WTC11 (cell line): ENCODE results near the gene SCAMP3. TPM values are rescaled to one million over a fixed set of nuclear protein-coding genes. Genes with fewer than 3 reads are reported as not detected.

Experiments used
- ATAC-seq: fragments of 200-7000 bp; cut with Tn5 transposase; 2 replicates; pipeline ENCODE4 v1.10.0; 2021; ENCODE audit warnings: mild to moderate bottlenecking, moderate library complexity
- CTCF ChIA-PET: fragments of 300-600 bp; sonication (Branson Sonifier 250); formaldehyde crosslinking; loops from one replicate; lab custom pipeline; 2021; ENCODE audit warnings: antibody characterized with exemption; lab: Charles Lee
- POLR2A ChIA-PET: fragments of 350-600 bp; sonication (Branson Sonifier 250); formaldehyde crosslinking; loops from one replicate; lab custom pipeline; 2021; ENCODE audit warnings: antibody characterized with exemption; lab: Charles Lee
- DNase-seq: peaks from one replicate; pipeline ENCODE4 v3.0.0; 2021; ENCODE audit warnings: low spot score
- H3K27ac Mint-ChIP-seq: 2 replicates; pipeline ENCODE4 v1.8.0; 2021; ENCODE audit warnings: mixed read lengths
- H3K27me3 Mint-ChIP-seq: 2 replicates; pipeline ENCODE4 v1.8.0; 2021; ENCODE audit warnings: low read depth, mild to moderate bottlenecking, moderate library complexity, mixed read lengths
- H3K36me3 Mint-ChIP-seq: 2 replicates; pipeline ENCODE4 v1.8.0; 2021; ENCODE audit warnings: mixed read lengths
- H3K4me1 Mint-ChIP-seq: 2 replicates; pipeline ENCODE4 v1.8.0; 2022; ENCODE audit warnings: mixed read lengths
- H3K4me3 Mint-ChIP-seq: 2 replicates; pipeline ENCODE4 v1.8.0; 2021; ENCODE audit warnings: mild to moderate bottlenecking, moderate library complexity, mixed read lengths
- H3K9me3 Mint-ChIP-seq: 2 replicates; pipeline ENCODE4 v1.8.0; 2021; ENCODE audit warnings: mixed read lengths
- AFF4 ChIP-seq: sonication (generic); formaldehyde crosslinking; IDR thresholded peaks from 2 replicates; pipeline ENCODE4 v1.8.1; 2023; ENCODE audit warnings: mild to moderate bottlenecking, missing genetic modification reagents, borderline replicate concordance
- FOXK1 ChIP-seq: sonication (generic); formaldehyde crosslinking; IDR thresholded peaks from 2 replicates; pipeline ENCODE4 v1.8.0; 2022; ENCODE audit warnings: mild to moderate bottlenecking, moderate library complexity, missing genetic modification reagents
- FOXP1 ChIP-seq: sonication (generic); formaldehyde crosslinking; IDR thresholded peaks from 2 replicates; pipeline ENCODE4 v1.8.0; 2022; ENCODE audit warnings: missing genetic modification reagents, mild to moderate bottlenecking, moderate library complexity, borderline replicate concordance
- GABPB1 ChIP-seq: sonication (generic); formaldehyde crosslinking; IDR thresholded peaks from 2 replicates; pipeline ENCODE4 v1.8.1; 2023; ENCODE audit warnings: mild to moderate bottlenecking, missing genetic modification reagents
- NFYB ChIP-seq: sonication (generic); formaldehyde crosslinking; conservative IDR thresholded peaks from 2 replicates; pipeline ENCODE4 v1.8.0; 2022; ENCODE audit warnings: low read depth, missing genetic modification reagents
- PRRX2 ChIP-seq: fragments of 250-450 bp; sonication (Bioruptor Pico); IDR thresholded peaks from 2 replicates; pipeline ENCODE4 v1.8.0; 2021; ENCODE audit warnings: mild to moderate bottlenecking
- SMAD4 ChIP-seq: sonication (generic); formaldehyde crosslinking; IDR thresholded peaks from 2 replicates; pipeline ENCODE4 v1.8.0; 2022; ENCODE audit warnings: mild to moderate bottlenecking, missing genetic modification reagents
- SP1 ChIP-seq: sonication (generic); formaldehyde crosslinking; conservative IDR thresholded peaks from 2 replicates; pipeline ENCODE4 v1.8.1; 2022; ENCODE audit warnings: missing genetic modification reagents
- TEAD1 ChIP-seq: sonication (generic); formaldehyde crosslinking; IDR thresholded peaks from 2 replicates; pipeline ENCODE4 v1.8.0; 2022; ENCODE audit warnings: mild to moderate bottlenecking, missing genetic modification reagents
- USF2 ChIP-seq: sonication (generic); formaldehyde crosslinking; IDR thresholded peaks from 2 replicates; pipeline ENCODE4 v1.8.1; 2023; ENCODE audit warnings: mild to moderate bottlenecking, missing genetic modification reagents, moderate library complexity
- ZNF138 ChIP-seq: sonication (generic); formaldehyde crosslinking; conservative IDR thresholded peaks from 2 replicates; pipeline ENCODE4 v1.8.1; 2022; ENCODE audit warnings: mild to moderate bottlenecking, moderate library complexity, missing genetic modification reagents
- ZNF416 ChIP-seq: fragments of 250-450 bp; sonication (Bioruptor Pico); IDR thresholded peaks from 2 replicates; pipeline ENCODE4 v1.9.0; 2021; ENCODE audit warnings: mild to moderate bottlenecking, inconsistent platforms
- ZNF671 ChIP-seq: fragments of 250-450 bp; sonication (Bioruptor Pico); IDR thresholded peaks from 2 replicates; pipeline ENCODE4 v1.8.0; 2021; ENCODE audit warnings: mild to moderate bottlenecking
- total RNA-seq: library from RNA; stranded (reverse); gene quantifications from 3 replicates; pipeline ENCODE4 v1.2.3, GENCODE V29; 2021
- TF ChIP-seq, protein P1 (sequence below): sonication (generic); formaldehyde crosslinking; IDR thresholded peaks from 2 replicates; pipeline ENCODE4 v1.8.1; 2023; ENCODE audit warnings: mild to moderate bottlenecking, missing genetic modification reagents
- TF ChIP-seq, protein P2 (sequence below): sonication (generic); formaldehyde crosslinking; IDR thresholded peaks from 2 replicates; pipeline ENCODE4 v1.8.1; 2022; ENCODE audit warnings: missing genetic modification reagents, borderline replicate concordance
- TF ChIP-seq, protein P3 (sequence below): fragments of 200-600 bp; IDR thresholded peaks from 2 replicates; pipeline ENCODE4 v1.8.0; 2022; ENCODE audit warnings: antibody characterized with exemption

SCAMP3 gene
- total RNA-seq, 1 experiment from 2014 or later = 58.8 TPM

DNA sequence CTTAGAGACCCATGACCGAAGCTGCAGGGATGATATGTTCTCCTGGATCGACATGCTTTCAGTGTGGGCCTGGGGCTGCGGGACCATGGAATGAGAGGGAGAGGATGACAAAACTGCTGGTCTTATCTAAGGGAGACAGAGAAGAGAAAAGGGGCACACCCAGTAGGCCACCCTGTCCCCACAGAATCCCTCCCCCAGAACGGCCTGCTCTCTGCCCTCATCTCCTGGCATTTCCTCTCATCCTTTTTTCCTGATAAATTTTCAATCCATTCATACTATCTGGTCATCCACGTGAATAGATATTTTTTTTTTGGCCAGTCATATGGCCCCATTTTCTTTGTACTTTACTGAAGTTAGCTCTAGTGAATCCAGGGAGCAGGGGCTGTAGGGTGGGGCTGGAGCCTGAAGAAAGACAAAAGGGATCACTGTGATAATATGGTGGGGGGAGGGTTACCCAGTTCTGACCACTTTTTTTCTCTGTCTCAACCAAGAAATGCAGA, 39.2 kb upstream of the SCAMP3 start, which contains the start of gene PKLR:
TSS of gene PKLR (minus strand) at position 97 of the 500 bp plus-strand sequence. CDS start at position 54, 43 bp downstream.
- Mint-ChIP-seq H3K27ac (no peak within 1 kb of the TSS; the same call in 1 of the 2 replicates), H3K4me3 (no peak within 1 kb of the TSS), H3K4me1 (peaks cover 20% of the 10 kb centered on the region), H3K9me3 (no peaks in the 10 kb centered on the region), H3K27me3 (peaks cover 12% of the 10 kb centered on the region), H3K36me3 (no peaks in the 10 kb centered on the region)
- ATAC-seq (no peak), DNase-seq (no peak)
- POLR2A ChIA-PET = no interaction called here
- CTCF ChIA-PET = interaction anchor here (1.1 to 1.5 kb wide), 4 partner anchors 22 to 51 kb away, joined by 4 to 9 read pairs (median 4); no protein-coding TSS in a partner anchor
- TF ChIP-seq FOXK1 (CRISPR knock-in tag) (no peak), SP1 (CRISPR knock-in tag) (no peak), PRRX2 (CRISPR knock-in tag) (no peak), ZNF416 (no peak), NFYB (no peak), AFF4 (CRISPR knock-in tag) (no peak), USF2 (CRISPR knock-in tag) (no peak)
- TF ChIP-seq, all 79 proteins: peak for 0

DNA sequence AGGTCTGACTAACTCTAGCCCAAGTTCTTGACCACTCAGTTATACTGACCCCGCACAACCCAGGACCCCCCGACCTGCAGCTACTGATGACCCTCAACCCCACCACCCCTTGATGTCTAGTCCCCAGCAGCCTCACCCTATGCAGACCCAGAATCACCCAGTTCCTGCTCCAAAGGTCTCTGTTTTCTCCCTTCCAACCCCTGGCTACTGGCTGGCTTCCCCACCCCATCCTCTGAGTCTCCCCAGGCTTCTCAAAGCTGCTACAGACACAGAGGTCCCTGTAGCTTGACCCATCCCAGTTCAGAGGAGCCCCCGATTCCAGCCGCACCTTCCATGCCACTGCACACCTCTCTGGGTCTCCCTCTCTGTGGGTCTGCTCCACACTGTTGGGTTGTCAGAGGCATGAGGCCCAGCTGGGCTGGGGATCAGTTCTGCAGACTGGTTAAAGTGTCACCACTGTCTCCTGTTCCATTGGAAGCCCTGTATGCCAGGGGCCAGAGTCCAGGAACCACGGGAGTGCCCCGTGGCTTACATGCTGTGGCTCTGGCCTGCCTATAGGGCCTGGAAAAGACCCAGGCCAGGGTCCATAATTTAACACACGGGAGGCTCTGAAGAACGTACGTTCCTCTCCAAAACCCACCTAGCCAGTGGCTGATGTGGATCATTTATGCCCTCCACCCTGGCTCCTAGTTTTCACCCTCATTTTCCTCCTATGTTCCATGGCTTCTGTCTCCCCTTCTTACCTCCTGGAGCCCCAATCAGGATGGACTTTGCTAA, 38.6 kb upstream of the SCAMP3 start:
- CTCF ChIA-PET = interaction anchor here (0.6 to 1.4 kb wide), 4 partner anchors 22 to 50 kb away, joined by 3 to 8 read pairs (median 5); no protein-coding TSS in a partner anchor

DNA sequence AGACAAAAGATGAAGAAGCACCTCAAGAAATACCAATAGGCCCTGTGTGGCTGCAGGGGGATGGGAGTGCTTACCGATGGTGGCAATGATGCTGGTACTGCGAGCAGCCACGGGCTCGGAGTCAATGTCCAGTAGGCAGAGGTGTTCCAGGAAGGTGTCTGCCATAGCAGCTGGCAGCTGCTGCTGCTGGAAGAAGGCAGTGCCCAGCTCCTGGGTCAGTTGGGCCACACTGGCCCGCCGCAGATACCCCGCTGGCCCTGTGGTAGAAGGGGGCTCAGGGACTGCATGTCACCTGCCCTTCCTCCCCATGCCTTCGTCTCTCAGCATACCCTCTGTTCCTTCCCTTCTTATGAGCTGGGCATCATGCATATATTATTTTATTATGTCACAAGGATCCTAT, 37.9 kb upstream of the SCAMP3 start:
- DNase-seq = no peak
- no peak overlapping the region for H3K4me3 Mint-ChIP-seq
- H3K36me3 Mint-ChIP-seq = no peaks in the 10 kb centered on the region
- ChIA-PET POLR2A (no interaction called here), CTCF (interaction anchor here (1.2 to 1.4 kb wide), 2 partner anchors 22 to 50 kb away, joined by 5 to 8 read pairs; no protein-coding TSS in a partner anchor)
- peaks cover 24% of the 10 kb centered on the region for H3K27me3 Mint-ChIP-seq
- no peak for ATAC-seq
- H3K27ac Mint-ChIP-seq = no peak overlapping the region
- H3K9me3 Mint-ChIP-seq = no peaks in the 10 kb centered on the region
- H3K4me1 Mint-ChIP-seq = peaks cover 27% of the 10 kb centered on the region
- TF ChIP-seq ZNF416 (no peak), FOXP1 (CRISPR knock-in tag) (no peak), SMAD4 (CRISPR knock-in tag) (no peak), PRRX2 (CRISPR knock-in tag) (no peak), ZNF138 (CRISPR knock-in tag) (no peak), TEAD1 (CRISPR knock-in tag) (no peak), ZNF671 (CRISPR knock-in tag) (no peak)
- TF ChIP-seq, protein P1, sequence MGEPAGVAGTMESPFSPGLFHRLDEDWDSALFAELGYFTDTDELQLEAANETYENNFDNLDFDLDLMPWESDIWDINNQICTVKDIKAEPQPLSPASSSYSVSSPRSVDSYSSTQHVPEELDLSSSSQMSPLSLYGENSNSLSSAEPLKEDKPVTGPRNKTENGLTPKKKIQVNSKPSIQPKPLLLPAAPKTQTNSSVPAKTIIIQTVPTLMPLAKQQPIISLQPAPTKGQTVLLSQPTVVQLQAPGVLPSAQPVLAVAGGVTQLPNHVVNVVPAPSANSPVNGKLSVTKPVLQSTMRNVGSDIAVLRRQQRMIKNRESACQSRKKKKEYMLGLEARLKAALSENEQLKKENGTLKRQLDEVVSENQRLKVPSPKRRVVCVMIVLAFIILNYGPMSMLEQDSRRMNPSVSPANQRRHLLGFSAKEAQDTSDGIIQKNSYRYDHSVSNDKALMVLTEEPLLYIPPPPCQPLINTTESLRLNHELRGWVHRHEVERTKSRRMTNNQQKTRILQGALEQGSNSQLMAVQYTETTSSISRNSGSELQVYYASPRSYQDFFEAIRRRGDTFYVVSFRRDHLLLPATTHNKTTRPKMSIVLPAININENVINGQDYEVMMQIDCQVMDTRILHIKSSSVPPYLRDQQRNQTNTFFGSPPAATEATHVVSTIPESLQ (CRISPR knock-in tag) = no peak
- TF ChIP-seq, protein P2, sequence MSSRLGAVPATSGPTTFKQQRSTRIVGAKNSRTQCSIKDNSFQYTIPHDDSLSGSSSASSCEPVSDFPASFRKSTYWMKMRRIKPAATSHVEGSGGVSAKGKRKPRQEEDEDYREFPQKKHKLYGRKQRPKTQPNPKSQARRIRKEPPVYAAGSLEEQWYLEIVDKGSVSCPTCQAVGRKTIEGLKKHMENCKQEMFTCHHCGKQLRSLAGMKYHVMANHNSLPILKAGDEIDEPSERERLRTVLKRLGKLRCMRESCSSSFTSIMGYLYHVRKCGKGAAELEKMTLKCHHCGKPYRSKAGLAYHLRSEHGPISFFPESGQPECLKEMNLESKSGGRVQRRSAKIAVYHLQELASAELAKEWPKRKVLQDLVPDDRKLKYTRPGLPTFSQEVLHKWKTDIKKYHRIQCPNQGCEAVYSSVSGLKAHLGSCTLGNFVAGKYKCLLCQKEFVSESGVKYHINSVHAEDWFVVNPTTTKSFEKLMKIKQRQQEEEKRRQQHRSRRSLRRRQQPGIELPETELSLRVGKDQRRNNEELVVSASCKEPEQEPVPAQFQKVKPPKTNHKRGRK (CRISPR knock-in tag) = no peak

More for the DNA sequence above, 38.6 kb upstream of the SCAMP3 start:
- Mint-ChIP-seq H3K4me3 (no peak overlapping the region), H3K4me1 (peaks cover 24% of the 10 kb centered on the region), H3K27ac (no peak overlapping the region), H3K27me3 (peaks cover 19% of the 10 kb centered on the region), H3K36me3 (no peaks in the 10 kb centered on the region), H3K9me3 (no peaks in the 10 kb centered on the region)
- TF ChIP-seq GABPB1 (CRISPR knock-in tag) = 0 out of 2 replicates have a peak, but pooled peaks have one; percentile 28
- TF ChIP-seq, protein P3, sequence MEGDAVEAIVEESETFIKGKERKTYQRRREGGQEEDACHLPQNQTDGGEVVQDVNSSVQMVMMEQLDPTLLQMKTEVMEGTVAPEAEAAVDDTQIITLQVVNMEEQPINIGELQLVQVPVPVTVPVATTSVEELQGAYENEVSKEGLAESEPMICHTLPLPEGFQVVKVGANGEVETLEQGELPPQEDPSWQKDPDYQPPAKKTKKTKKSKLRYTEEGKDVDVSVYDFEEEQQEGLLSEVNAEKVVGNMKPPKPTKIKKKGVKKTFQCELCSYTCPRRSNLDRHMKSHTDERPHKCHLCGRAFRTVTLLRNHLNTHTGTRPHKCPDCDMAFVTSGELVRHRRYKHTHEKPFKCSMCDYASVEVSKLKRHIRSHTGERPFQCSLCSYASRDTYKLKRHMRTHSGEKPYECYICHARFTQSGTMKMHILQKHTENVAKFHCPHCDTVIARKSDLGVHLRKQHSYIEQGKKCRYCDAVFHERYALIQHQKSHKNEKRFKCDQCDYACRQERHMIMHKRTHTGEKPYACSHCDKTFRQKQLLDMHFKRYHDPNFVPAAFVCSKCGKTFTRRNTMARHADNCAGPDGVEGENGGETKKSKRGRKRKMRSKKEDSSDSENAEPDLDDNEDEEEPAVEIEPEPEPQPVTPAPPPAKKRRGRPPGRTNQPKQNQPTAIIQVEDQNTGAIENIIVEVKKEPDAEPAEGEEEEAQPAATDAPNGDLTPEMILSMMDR = no peak
- DNase-seq (no peak), ATAC-seq (no peak)
- POLR2A ChIA-PET = no interaction called here
